CD4-positive, alpha-beta T cell treated with Interleukin-21 for 1 hour (primary cell): ENCODE data around the gene CANX.
"Not testable (repeated sequence)": the region's sequence is repeated elsewhere in the genome, so short reads cannot be mapped to it uniquely, and the experiment has no call there.

Source experiments
- DNase-seq: peaks from one replicate; pipeline ENCODE4 v3.0.0-alpha.2; 2020

The CANX gene

DNA sequence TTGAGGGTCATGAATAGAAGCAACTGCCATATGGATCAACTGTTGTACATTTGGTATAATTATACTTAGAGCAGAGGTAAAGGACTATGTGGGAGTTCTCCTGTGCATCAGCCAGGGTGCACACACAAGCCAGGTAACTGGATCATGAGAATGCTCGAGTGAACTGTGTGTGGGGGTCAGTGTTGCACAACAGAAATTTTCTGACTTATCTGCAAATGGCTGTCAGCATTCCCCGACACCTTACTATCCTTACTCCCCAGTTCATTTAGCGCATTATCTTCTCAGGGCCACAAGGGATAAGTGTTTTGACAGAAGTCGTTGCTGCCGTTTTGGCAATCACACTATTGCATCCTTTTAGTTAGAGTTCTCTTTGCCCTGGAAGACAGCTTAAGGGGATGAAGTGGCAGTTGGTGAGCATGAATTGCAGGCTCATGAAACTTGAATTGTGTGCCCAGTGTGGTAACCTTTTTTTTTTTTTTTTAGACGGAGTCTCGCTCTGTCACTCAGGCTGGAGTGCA lies 1.7 kb downstream of the CANX start:
- DNase-seq, result no peak

DNA sequence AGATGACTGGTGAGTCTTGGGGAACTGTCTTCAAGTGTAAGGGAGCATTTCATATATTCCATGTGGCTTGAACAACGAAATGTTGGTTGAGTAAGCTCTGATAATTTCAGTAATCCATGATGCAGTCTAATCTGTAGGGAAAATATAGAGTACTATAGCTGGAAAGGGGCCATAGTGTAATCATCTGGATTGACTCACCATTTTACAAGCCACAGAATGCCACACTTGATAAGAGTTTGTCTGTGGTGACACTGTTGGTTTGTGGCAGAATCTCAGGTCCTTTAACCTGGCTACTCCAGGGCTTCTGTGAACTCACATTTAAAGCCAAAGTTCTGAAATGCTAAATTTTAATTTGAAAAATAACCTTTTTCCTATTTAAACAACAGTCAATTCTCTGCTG lies 17.5 kb downstream of the CANX start:
- no peak for DNase-seq

DNA sequence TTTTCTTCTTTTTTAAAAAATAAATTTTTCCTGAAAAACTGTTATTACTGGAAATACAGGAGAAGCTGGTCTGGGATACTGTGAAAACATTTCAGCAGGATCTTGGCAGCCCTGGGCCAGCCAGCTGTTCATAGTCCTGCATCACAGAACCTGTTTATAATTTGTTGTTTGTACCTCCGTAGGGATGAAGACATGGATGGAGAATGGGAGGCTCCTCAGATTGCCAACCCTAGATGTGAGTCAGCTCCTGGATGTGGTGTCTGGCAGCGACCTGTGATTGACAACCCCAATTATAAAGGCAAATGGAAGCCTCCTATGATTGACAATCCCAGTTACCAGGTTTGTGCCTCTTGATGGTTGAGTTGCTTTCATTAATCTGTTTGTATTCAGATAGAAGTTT lies 21.5 kb downstream of the CANX start:
- DNase-seq, result no peak

DNA sequence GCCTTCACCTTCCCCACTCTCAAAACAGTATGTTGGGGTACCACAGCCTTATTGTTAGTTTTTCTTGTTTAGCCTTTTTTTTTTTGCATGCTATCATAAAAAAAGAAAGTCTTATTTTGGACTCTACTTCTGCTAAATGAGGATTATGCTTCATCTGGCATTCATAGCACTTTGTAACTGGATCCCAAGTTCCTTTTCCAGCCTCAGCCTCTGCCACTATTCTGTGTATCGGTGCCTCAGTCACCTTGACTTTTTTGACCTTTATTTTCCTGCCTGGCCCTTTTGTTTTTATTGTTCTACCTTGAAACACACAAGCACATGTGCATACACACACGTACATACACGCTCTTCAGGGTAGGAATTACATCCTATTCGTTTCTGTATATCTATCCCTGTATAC lies 25.4 kb downstream of the CANX start:
- DNase-seq, result no peak

DNA sequence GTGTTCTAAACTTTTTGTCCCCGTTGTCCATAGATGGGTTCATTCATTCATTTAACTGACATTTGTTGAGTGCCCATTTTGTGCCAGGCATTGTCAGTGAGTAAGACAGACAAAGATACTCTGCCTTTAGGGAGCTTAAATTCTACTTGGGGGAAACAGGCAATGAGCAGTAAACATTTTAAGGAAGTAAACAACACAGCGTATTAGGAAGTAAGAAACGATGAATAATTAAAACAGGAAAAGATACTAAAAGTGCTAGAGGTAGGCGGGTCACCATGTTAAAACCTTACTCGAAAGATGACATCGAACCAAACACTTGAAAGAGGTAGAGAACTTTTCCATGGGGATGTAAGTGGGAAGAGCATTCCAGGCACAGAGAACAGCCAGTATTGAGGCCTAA lies 28.3 kb downstream of the CANX start:
- DNase-seq, result no peak

DNA sequence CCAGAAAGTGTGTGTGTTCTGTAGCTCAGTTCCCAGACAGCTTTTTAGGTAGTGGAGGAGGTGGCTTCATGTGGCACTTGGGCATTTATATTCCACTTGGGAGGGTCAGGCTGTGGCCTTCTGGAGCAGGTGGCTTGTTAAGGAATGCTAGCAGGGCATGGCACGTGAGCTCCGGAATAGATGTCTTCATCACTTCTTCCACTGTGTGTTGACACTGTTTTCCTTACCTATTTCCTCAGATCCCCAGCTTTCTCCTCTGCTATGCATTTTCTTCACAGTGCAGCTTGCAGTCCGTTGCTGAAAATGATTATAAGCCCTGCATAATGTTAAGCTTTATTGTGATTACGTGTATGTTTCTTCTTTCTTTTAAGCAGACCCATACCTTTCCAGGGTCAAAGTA lies 30.5 kb downstream of the CANX start:
- DNase-seq, result no peak

DNA sequence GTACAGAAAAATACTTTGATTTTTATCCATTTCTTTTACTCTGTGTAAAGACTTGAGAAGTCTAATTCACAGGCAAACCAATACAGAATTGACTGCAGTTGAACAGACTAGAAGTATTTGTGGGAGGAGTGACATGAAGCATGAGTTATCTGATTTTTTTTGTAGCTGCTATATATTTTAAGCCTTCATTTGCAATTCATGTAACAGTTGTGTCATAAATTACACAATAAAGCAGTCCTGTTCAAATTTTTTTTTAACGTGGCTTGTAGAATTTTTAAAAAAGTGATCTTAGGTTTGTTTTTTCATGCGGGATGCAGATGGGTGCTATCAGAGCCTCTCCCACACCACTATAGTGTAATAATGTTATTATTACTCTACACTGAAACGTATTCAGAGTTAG lies 31.0 kb downstream of the CANX start:
- DNase-seq, result no peak

DNA sequence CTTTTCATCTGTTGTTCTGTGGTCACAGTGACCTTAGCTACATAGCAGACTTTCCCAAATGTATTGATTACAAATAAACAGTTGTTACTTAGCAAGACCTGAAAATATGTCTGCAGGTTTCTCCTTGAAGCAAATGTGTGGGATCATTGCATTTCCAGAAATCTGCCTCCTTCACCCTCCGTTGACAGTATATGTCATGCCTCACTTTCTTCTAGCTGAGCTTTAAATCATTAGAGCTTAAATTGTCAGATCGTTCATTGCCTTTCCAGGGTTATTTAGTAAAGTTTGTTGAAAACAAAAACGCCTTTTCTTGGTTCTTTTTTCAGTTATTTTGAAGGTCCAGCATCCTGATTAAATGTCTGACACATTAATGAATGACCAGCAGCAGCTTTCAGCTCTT lies 31.6 kb downstream of the CANX start:
- DNase-seq, result no peak

DNA sequence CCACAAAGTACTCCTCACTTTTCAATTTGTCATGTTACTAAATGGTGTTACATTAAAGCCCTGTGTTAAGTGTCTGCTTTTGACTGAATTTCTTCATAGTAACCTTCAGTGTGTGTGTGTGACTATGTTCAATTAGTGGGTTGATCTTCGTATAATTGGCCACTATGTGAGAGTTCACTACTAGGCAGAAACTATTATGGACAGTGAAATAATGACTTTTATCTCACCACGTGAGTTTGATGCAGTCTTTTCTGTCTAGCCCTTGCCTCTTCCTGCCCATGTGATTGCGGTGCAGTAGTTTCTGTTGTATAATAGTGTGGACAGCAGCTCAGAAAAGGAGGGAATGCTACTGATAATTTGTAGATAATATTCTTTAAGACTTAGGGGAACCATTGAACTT lies 32.1 kb downstream of the CANX start:
- no peak for DNase-seq

DNA sequence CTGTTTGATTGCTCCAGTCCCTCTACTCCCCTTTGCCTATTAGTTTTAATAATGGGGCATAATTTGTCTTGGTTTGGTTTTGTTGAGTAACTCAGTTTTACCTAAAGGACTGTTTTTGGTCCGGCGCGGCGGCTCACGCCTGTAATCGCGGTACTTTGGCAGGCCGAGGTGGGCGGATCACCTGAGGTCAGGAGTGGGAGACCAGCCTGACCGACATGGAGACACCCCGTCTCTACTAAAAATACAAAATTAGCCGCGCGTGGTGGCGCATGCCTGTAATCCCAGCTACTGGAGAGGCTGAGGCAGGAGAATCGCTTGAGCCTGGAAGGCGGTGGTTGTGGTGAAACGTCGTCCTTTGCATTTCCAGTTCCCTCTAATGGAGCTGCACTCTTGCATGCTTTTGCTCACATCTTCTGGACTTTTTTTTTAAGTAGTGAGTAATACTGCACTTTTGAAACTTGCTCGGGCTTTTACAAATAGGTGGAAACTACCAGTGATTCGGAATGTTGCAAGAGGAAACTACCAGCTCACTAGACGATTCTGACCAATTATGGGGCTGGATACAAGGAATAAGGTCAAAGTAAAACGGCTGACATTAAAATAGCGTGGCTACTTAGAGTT lies 33.1 kb downstream of the CANX start:
- DNase-seq, result no peak

DNA sequence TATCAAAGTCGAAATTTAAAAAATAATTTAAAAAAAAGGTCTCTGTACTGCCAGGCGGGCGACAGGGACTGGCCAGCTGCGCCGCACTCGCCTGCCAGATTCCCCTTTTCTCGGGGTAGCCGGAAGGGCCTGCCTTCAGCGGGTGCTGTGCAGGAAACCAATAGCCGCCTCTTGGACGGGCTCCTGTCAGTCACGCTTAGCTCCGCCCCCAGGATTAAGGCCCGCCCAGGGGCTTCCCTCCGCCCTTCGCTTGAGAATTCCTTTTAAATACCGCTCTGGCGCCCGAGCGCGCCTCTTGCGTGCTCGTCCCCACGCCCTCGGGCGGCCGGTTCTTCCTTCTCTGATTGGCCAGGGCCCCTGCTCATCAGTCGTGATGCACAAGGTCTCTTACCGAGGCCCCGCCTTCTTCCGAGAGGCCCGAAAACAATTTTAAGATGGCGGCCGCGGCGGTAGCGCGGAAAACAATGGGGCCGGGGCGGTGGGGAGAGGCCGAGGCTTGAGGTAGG lies 33.7 kb downstream of the CANX start, which contains the start of gene MAML1:
MAML1 (plus strand) TSS at position 411 of the 506 bp plus-strand sequence. CDS start 291 bp downstream, outside the sequence.
- peak; percentile 100 for DNase-seq

DNA sequence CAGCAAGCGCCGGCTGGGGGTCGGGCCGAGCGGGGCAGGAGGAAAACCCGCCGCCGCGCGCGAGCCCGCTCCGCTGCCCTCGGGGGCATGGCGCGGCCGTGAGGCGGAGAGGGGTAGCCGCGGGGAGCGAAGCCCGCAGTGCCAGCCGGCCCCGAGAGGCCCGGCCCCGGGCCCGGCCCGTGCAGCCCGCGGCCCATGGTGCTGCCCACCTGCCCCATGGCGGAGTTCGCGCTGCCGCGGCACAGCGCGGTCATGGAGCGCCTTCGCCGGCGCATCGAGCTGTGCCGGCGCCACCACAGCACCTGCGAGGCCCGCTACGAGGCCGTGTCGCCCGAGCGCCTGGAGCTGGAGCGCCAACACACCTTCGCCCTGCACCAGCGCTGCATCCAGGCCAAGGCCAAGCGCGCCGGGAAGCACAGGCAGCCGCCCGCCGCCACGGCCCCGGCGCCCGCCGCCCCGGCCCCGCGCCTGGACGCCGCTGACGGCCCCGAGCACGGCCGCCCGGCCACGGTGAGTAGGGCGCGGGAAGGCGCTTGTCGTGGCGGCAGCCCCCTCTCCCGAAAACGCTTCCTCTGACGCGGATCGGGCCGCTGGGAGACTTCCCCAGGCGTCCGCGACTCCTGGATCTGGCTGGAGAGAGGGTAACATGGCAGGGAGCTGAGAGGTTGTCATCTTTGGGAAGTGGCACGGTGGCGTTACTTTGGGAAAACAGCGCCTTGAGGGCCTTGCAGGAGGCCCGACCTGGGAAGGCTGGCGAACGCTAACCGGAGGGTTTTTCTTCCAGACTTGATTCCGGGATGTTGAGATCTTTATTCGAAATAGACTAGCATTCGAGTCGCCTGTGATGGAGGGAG lies 34.4 kb downstream of the CANX start:
- DNase-seq, result peak; percentile 41

DNA sequence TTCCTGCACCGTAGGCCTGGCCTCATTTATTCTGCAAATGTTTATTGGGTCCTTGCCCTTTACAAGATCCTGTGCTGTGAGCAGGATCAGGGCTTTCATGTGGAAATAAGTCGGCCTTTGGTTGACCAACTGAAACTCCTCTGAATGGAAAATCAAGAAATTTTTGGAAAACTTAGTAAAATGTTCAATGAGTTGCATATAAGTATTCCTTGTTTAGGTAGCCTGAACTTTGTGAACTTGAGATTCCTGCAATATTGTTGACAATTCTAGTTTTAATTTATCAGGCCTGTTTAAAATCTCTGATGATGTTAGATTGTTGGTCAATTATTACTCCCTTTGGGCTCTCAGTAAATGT lies 35.0 kb downstream of the CANX start:
- no peak for DNase-seq

DNA sequence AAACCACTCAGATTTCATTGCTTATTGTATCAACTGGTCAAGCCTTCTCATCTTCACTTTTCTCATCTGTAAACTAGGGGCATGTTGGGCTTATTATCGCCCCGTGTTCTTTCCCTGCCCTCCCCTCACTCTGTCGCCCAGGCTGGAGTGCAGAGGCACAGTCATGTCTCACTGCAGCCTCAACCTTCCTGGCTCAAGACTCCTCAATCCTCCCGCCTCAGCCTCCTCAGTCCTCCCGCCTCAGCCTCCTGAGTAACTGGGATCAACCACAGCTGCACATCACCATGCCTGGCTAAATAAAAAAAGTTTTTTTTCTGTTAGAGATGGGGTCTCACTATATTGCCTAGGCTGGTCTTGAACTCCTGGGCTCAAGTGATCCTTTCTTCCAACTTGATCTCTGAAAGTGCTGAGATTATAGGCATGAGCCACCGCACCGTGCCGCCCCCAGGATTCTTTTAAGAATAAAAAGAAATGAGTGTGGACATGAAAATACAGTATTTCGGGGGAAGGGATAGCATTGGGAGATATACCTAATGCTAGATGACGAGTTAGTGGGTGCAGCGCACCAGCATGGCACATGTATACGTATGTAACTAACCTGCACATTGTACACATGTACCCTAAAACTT lies 35.9 kb downstream of the CANX start:
- no peak for DNase-seq

DNA sequence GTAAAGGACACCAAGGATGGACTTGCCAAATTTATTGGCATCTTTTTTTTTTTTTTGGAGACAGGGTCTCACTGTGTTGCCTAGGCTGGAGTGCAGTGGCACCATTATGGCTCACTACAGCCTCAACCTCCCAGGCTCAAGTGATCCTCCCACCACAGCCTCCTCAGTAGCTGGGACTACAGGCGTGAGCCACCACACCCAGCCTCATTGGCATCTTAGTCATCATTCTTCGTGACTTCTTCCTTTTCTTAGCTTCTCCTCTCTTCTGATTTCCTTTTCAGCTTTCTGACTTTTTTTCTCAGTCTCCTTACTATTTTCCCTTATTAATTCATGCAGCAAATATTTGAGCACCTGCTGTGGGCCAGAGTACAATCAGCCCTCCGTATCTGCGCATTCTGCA lies 40.0 kb downstream of the CANX start:
- DNase-seq, result no peak

DNA sequence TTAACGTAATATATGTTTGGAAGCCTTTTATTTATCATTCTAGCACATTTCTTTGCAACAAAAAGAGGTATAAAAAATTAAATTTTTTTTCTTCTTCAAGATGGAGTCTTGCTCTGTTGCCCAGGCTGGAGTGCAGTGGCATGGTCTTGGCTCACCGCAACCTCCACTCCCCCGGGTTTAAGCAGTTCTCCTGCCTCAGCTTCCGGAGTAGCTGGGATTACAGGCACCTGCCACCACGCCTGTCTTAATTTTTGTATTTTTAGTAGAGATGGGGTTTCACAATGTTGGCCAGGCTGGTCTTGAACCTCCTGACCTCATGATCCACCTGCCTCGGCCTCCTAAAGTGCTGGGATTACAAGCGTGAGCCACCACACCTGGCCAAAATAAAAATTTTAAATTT lies 45.3 kb downstream of the CANX start:
- not testable (repeated sequence) for DNase-seq

DNA sequence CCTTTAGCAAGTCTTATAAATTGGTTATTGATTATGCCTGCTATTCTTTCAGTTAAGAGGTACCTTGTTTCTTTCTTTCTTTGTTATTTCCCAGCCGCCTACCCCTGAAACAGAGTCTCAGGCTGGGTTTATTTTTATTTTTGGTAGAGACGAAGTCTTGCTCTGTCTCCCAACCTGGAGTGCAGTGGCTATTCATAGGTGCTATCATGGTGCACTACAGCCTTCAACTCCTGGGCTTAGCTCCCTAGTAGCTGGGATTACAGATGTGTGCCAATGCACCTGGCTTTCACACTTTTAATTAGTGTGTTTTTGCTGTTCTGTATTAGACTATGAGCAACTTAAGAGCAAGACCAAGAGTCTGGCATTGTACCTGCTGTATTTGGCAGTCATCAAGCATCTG lies 48.1 kb downstream of the CANX start:
- DNase-seq, result no peak

DNA sequence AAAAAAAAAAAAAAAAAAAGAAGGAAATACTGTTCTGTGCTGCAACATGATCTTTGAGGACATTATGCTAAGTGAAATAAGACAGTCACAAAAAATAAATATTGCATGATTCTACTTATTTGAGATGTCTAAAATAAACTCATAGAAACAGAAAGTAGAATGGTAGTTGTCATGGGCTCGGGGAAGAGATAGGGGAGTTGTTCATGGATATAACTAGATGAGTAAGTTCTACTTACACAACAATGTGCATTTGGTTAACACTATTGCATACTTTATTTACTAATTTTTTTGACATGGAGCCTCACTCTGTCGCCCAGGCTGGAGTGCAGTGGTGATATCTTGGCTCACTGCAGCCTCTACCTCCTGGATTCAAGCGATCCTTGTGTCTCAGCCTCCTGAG lies 49.0 kb downstream of the CANX start:
- no peak for DNase-seq

DNA sequence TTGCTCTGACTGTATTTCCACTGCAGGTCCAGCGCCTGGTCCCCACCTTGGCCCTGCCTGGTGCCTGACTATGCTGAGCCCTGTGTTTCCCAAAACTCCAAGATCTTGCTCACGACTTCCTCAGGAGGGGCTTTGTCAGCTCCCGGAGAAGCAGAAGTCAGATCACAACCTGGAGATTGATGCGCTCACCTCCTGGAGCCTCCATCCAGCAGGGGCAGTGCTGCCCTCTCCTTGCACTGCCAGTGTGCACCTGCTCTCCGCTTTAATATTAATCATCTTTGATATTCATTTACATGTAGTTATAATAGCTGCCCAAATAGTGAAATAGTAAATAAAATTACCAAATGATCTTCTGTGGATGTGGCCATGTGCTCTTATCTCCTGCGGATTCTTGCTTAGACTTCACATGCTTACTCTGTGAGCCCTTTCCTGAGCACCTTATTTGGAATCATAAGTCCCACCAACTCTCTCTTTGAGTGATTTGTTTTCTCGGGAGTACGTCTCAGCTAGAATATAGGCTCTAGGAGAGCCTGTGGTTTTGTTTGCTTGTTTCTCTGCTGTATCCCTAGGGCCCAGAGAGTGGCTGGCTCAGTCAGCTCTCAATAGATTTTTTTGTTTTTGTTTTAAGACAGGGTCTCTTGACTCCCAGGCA lies 51.2 kb downstream of the CANX start:
- DNase-seq, result no peak

DNA sequence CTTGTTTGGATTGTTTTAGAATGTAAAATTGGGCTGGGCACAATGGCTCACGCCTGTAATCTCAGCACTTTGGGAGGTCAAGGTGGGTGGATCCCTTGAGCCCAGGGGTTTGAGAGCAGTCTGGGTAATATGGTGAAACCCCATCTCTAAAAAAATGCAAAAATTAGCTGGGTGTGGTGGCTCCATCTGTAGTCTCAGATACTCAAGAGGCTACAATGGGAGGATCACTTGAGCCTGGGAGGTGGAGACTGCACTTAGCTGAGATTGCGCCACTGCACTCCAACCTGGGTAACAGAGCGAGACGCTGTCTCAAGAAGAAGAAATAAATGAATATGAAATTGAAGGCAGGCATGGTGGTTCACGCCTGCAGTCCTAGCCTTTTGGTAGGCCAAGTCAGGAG lies 55.2 kb downstream of the CANX start:
- DNase-seq, result no peak

DNA sequence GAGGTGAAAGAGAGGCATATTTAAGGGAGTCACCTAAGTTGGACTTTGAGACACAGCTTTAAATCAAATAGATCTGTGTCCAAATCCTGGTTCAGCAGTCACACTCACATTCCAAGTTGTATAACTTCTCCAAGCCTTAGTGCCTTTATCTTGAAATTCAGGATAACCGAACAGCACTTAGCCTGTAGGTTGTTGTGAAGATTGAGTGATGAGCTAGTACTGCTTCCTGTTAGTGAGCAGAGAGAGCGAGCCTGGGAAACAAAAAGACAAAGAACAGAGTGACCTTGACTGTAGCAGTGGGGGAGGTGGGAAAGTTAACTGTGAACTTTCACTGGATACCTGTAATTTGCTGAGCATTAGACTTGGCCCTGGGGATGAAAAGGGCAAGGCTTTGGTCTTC lies 56.3 kb downstream of the CANX start:
- DNase-seq, result no peak

DNA sequence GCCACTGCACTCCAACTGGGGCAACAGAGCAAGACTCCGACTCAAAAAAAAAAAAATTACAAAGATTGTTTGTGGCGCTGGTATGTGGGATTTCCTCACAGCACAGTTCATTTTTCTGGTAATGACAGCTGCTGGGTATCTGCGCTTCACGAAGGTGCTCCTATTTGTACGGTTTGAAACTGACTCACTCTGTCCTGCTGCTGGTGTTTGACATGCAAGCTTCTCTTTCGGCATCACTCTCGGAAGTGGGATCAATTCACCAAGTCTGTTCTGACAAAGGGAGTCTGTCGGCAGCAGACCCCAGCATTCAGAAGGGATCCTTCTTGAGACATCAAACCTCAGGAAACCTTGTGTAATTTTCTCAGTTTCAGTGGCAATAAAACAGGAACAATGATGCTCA lies 60.2 kb downstream of the CANX start:
- no peak for DNase-seq
